EL (cell line): ENCODE data around the gene SYCE3.
"Not testable (repeated sequence)": the region's sequence is repeated elsewhere in the genome, so short reads cannot be mapped to it uniquely, and the experiment has no call there.

Experiments
- DNase-seq: peaks from one replicate; pipeline ENCODE4 v3.0.0-alpha.2; 2016

SYCE3 gene

GRCh38 chr22:50529416-50529896, 33.3 kb downstream of the SYCE3 start:
- peak; percentile 27 for DNase-seq

DNA sequence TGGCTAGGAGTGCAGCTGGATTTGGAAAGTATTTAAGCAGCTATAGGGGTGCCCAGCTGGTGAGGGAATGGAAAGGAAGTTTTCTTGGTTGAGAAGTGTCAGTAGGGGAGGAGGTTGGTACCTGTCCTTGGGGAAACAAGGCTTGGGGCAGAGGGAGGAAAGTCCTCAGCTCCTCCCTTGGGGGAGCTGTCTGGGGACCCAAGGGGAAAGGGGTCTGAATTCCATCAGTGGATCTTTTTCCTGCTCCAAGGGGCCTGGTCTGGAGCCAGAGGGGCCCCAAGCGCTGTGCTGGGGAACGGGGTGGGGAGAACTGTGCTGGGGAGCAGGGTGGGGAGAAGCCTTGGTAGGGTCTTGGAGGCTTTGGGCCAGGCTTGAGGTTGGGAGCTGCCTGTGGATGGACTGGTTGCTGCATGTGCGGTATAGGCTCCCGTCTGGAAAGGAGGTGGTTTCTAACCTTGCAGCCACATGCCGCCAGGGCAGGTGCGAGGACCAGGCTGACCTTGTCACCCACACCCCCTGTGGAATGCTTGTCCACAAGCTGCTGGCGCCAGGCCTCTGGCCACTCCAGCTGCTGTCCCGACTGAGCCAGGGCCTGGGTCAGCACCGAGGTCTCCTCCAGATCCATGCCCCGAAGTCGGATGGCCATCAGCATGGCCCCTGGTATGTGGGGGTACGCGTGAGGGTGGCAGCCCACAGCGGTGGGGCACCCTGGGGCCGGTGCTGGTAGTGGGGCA, 33.9 kb downstream of the SYCE3 start:
- DNase-seq = no peak

GRCh38 chr22:50527921-50528681, 34.6 kb downstream of the SYCE3 start:
- no peak for DNase-seq

- DNase-seq = peak; percentile 40
Measured at GRCh38 chr22:50526834-50527801, 35.6 kb downstream of the SYCE3 start.

DNA sequence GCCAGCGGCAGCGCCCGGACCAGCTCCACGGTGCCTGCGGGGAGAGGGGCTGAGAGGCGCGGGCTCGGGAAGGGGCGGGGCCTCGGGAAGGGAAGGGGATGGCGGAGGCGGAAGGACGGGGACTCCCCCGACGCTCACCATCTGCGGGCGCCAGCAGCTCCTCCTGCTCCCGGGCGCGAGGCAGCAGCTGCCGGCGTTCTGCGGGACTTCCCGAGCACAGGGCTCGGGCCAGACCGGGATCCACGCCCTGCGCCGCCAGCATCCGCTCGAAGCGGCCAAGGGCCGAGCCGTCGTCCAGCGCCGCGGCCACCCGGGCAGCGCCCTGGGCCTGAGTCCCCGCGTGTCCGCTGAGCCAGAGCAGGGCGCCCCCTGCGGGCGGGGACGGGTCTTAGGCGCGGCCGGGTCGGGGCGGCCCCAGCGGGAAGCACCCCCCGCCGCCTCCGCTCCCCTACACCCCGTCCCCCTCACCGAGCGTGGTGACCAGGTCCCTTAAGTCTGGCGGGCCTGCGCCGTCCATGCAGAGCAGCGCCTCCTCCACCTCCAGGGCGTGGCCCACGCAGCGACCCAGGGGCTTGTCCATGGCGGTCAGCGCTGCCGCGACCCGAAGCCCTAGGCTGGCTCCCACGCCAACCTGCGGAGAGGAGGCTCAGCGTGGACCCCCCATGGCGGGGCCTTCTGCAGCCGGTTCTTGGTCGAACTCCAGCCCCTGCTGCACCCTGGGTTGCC, 36.4 kb downstream of the SYCE3 start:
- peak; percentile 82 for DNase-seq

DNA sequence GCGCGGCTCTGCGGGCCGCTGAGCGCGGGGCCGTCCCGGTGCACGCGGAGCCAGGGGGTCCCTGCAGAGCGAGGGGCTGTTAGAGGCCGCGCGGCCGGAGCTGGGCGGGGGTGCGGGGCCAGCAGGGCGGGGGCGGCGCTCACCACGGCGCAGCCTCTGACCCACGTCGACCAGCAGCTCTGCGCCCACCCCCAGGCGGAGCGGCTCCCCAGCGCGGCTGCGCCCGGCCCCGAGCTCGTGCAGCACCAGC, 36.9 kb downstream of the SYCE3 start:
- DNase-seq = no peak

DNA sequence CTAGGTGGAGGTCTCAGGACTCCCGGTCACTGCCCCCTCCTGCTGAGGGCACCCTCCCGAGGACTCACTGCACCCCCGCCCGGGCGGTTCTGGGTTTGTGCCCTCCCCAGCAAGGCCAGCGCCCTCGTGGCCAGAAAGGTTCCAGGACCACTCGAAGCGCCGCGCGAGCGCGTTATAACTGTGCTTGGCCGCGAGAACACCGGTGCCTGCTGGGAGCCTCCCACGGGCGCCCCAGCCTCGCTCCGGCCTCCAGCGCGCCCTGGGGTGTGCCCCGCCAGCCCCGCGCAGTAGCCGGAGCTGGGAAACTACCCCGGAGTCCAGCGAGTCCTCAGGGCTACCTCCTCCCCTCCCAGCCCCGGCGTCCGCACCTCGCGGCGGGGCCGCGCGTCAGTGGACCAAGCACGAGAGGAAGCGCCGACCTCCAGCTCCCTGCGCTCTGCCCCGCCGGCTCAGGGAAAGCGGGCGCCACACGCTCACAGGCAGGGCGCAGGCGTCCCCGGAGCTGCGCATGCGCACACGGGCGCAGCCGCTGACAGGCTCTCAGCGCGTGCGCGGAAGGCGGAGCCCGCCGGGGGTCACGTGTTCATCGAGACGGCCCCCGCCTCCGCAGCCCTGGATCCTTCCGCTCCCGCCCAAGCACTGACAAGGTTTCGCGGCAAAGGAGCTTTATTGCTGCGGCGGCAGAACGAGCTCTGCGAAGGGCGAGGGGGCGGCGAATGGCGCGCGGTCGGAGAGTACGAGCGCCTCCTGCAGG, 37.4 kb downstream of the SYCE3 start, which contains the start of gene SCO2:
Gene SCO2 (minus strand): TSS at position 495 of the 754 bp plus-strand sequence. CDS start 1,187 bp downstream, outside the sequence.
- peak; percentile 97 for DNase-seq

DNA sequence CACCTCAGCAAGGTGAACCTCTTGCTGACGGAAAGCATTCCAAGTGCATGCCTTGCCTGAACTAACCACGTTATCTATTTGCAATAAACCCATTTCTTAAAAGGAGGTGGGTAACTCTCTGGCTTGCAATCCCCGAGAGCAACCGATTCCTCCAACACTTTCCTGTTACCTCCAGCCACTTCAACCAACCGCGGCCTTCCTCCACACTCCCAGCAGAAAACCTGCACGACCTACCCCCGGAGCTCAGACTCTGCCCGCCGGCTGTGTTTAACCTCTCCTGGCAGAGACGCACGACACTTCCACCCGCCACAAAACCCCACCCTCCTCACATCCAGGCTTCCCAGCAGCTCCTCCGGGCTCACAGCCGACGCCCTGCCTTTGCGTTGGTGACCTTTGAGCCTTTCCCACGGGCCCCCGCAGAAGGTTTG, 38.0 kb downstream of the SYCE3 start:
- DNase-seq = no peak

DNA sequence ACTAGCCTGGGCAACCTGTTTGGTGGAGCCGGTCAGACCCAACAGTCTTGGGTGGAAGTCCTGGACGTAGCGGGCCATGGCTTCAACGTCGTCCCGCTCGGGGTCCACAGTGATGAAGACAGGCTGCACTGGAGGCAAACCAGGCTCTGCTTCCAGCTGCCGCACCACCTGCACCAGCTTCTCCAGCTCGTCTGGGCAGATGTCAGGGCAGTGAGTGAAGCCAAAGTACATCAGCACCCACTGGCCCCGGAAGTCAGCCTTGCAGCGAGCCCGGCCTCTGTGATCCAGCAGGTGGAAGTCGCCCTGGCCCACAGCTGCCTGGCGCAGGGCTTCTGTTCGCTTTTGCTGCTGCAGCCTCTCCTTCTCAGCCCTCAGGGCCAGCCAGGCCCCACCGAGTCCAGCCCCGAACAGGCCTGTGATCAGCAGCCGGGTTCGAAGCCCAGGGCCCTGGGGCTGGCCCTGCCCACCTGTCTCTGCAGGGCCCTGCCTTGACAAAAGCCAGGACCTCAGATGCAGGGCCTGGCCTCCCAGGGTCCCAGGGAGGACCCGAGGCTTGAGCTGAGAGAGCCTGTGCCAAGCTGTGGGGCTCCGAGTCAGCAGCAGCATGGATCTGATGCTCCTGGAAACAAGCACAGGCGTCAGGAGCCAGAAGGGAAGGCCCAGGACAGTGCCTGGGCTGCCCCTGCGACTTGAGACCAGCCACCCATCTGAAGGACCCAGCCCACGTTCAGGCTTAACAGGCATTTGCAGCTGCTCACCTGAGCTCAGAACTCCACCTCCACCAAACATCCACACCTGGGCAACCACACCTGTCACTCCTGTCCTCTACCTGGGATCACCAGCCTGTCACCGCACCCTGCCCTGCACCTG, 38.7 kb downstream of the SYCE3 start:
- no peak for DNase-seq

DNA sequence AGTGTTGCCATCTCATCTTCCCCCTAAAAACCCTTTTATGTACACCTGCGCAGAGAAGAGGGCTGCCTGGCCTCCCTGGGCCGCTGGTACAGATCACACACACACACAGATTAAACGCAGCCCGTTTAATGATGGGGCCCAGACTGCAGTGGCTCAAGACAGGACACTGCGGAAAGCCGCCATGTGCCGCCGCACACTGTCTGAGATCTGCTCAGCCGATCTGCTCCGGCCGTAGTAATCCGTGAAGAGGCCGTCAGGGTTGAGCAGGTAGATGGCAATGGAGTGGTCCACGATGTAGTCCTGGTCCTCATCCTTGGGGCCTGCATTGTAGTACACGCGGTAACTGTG, 39.3 kb downstream of the SYCE3 start:
- no peak for DNase-seq

DNA sequence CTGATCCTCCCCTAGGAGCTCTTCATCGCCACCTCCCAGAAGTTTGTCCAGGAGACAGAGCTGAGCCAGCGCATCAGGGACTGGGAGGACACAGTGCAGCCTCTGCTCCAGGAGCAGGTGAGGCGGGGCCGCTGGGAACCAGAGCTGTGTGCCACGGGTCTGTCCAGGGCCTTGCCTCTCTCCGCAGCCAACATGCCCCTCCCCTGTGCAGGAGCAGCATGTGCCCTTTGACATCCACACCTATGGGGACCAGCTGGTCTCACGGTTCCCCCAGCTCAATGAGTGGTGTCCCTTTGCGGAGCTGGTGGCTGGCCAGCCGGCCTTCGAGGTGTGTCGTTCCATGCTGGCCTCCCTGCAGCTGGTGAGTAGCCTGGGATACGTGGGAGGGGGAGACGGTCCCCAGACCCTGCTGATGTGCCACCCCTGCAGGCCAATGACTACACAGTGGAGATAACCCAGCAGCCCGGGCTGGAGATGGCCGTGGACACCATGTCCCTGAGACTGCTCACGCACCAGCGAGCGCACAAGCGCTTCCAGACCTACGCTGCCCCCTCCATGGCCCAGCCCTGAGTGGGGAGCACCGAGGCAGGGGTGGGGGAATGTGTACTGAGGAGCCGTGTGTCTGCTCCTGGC, 39.8 kb downstream of the SYCE3 start:
- DNase-seq = no peak

GRCh38 chr22:50522208-50522805, 40.4 kb downstream of the SYCE3 start:
- DNase-seq = no peak

GRCh38 chr22:50521710-50522109, 41.0 kb downstream of the SYCE3 start:
- no peak for DNase-seq

GRCh38 chr22:50520826-50521453, 41.8 kb downstream of the SYCE3 start:
- no peak for DNase-seq

- not testable (repeated sequence) for DNase-seq
Measured at GRCh38 chr22:50520184-50520583, 42.5 kb downstream of the SYCE3 start.

- DNase-seq = no peak
Measured at GRCh38 chr22:50519151-50519550, 43.6 kb downstream of the SYCE3 start.

DNA sequence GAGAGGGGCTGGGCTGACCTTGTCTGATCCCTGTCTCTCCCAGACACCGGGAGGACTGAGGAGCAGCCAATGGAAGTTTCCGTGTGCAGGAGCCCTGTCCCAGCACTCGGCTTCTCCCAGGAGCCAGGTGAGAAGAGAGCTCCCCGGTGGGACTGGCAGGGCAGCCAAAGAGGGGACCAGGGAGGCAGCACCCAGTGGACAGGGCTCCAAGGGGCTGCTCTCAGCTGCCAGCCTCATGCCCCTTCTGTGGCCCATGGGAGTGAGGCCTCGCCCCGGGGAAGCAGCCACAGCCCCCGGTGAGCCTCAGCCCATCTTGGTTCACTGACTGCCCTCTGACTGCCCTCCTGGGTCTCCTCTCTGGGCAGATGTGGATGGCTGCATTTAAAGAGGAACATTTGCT, 44.1 kb downstream of the SYCE3 start:
- DNase-seq = no peak

DNA sequence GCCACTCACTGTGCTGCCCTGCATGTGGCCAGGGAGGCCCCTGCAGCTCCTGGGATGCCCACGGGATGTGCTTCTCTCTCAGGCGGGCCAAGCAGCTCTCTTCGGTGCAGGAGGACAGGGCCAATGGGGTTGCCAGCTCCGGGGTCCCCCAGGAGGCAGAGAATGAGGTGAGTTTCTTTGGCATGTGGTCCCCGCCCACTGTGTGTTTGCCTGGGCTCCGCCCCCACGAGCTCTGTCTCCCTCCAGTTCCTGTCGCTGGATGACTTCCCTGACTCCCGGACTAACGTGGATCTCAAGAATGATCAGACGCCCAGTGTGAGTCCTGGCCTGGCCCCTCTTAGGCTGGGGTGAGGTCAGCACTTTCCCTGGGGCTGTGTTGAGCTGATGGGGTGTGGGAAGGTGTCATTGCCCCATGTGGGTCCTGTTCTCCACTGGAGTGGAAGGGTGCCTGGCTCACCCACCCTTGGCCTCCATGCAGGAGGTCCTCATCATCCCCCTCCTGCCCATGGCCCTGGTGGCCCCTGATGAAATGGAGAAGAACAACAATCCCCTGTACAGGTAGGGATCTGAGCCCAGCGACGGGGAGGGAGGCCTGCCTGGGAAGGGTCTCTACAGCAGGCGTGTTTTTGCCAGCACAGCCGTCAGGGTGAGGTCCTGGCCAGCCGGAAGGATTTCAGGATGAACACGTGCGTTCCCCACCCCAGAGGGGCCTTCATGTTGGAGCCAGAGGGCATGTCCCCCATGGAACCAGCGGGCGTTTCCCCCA, 45.0 kb downstream of the SYCE3 start:
- DNase-seq = no peak

GRCh38 chr22:50516891-50517290, 45.8 kb downstream of the SYCE3 start:
- DNase-seq = no peak
